Fibroblast of the aortic adventitia (primary cell): Measurements from ENCODE around the gene LIF. TPM values are rescaled to one million over a fixed set of nuclear protein-coding genes. Genes with fewer than 3 reads are reported as not detected.
A peak's percentile ranks its signal among the peaks of the same experiment; 100 is the strongest.
"Not testable (repeated sequence)": the region's sequence is repeated elsewhere in the genome, so short reads cannot be mapped to it uniquely, and the experiment has no call there.

Experiments
- DNase-seq: peaks from one replicate; pipeline ENCODE4 v3.0.0-alpha.2; 2010; ENCODE audit warnings: low read depth
- H3K4me3 ChIP-seq: 2 replicates; pipeline ENCODE4 v1.5.1; 2011; ENCODE audit warnings: low read depth, mild to moderate bottlenecking, control low read depth, low read length, moderate library complexity
- CTCF ChIP-seq: IDR thresholded peaks from 2 replicates; pipeline ENCODE4 v1.5.1; 2011; ENCODE audit warnings: mild to moderate bottlenecking, low read length, control low read depth, inconsistent platforms; ENCODE audit not compliant: insufficient read depth
- total RNA-seq: library from RNA; depleted of rRNA; stranded (reverse); fragments of >200 nt; gene quantifications from 2 replicates; pipeline ENCODE4 v1.2.3, GENCODE V29; 2012; ENCODE audit warnings: low replicate concordance

The LIF gene
- total RNA-seq, 1 donor: 6.2 TPM

- H3K4me3 ChIP-seq: no peak overlapping the region
- no peak for TF ChIP-seq CTCF
- no peak for DNase-seq
These were observed 26.8 kb downstream of the LIF start for GRCh38 chr22:30219668-30220278.

- DNase-seq: no peak
- peak; percentile 31 for TF ChIP-seq CTCF
- no peak overlapping the region for H3K4me3 ChIP-seq
These were observed 27.4 kb downstream of the LIF start for GRCh38 chr22:30219049-30219654.

- DNase-seq: peak; percentile 78
- no peak for TF ChIP-seq CTCF
- H3K4me3 ChIP-seq: no peak overlapping the region
These were observed 28.6 kb downstream of the LIF start for GRCh38 chr22:30217698-30218560.

GRCh38 chr22:30216710-30217109, 29.8 kb downstream of the LIF start:
- H3K4me3 ChIP-seq: no peak overlapping the region
- DNase-seq: no peak
- TF ChIP-seq CTCF: no peak

GRCh38 chr22:30216272-30216671, 30.3 kb downstream of the LIF start:
- not testable (repeated sequence) for H3K4me3 ChIP-seq, DNase-seq

- H3K4me3 ChIP-seq: no peak overlapping the region
- no peak for DNase-seq
- TF ChIP-seq CTCF: no peak
These were observed 31.7 kb downstream of the LIF start for GRCh38 chr22:30214703-30215407.
